ENCODE results near the gene CDC25B. TPM values are rescaled to one million over a fixed set of nuclear protein-coding genes. Genes with fewer than 3 reads are reported as not detected.
"Not testable (repeated sequence)": the region's sequence is repeated elsewhere in the genome, so short reads cannot be mapped to it uniquely, and the experiment has no call there.

CDC25B gene
- total RNA-seq, 2 donors from 2014 or later = 72.9 to 168 TPM

DNA sequence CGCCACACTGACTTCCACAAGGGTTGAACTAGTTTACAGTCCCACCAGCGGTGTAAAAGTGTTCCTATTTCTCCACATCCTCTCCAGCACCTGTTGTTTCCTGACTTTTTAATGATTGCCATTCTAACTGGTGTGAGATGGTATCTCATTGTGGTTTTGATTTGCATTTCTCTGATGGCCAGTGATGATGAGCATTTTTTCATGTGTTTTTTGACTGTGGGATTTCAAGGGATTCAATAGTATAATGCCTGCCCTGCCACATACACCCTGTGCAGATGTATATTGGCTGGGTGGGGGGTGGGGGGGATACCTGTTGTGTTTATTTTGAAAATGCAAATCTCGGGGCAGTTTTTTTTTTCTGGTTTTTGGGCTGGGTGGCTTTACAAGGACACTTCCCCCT lies 1.9 kb upstream of the CDC25B start:
- peak overlapping the region in 1 of 2 donors; percentile 86 for H3K27ac Mint-ChIP-seq

DNA sequence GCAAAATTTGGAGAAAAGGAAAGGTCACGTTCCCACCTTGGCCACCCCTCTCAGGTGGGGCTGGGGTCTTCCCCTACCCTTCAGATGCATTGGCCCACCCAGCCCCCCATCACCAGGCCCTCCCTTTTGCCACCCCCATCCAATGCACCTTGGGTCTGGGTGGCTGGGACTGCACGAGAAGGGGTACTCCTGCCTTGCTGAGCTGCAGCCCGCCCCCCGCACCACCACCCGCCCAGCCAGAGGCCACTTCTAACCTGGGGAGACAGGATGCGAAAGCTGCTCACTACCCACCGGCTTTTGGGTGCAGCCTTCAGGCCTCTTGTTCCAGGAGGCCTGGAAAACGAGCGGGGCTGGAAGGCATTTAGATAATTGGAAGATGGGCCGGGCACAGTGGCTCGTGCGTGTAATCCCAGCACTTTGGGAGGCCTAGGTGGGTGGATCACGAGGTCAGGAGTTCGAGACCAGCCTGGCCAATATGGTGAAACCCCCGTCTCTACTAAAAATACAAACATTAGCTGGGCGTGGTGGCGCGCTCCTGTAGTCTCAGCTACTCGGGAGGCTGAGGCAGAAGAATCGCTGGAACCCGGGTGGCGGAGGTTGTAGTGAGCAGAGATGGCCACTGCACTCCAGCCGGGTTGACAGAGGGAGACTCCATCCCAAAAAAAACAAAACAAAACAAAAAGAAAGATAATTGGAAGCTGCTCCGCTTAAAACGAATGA lies 1.2 kb upstream of the CDC25B start:
- no peak for ATAC-seq
- Mint-ChIP-seq H3K36me3 (peaks cover 23 to 31% of the 10 kb centered on the region in 2 donors), H3K27ac (peak overlapping the region; percentile 86 to 97), H3K9me3 (no peaks in the 10 kb centered on the region)
- no peak for DNase-seq (ENCODE audit: low spot score in 2 of 2)

More for the DNA sequence above, 1.9 kb upstream of the CDC25B start:
- peaks cover 19 to 26% of the 10 kb centered on the region in 2 donors for H3K36me3 Mint-ChIP-seq
- H3K9me3 Mint-ChIP-seq; ATAC-seq; DNase-seq (ENCODE audit: low spot score in 2 of 2): not testable (repeated sequence)

- Mint-ChIP-seq H3K27ac (peak overlapping the region; percentile 86 to 94), H3K36me3 (peaks cover 31 to 34% of the 10 kb centered on the region in 2 donors), H3K9me3 (no peaks in the 10 kb centered on the region)
- no peak for DNase-seq (ENCODE audit: low spot score in 2 of 2)
- peak in 1 of 2 donors; percentile 2 for ATAC-seq
Observed at GRCh38 chr20:3796477-3797225, 541 bp downstream of the CDC25B start.

DNA sequence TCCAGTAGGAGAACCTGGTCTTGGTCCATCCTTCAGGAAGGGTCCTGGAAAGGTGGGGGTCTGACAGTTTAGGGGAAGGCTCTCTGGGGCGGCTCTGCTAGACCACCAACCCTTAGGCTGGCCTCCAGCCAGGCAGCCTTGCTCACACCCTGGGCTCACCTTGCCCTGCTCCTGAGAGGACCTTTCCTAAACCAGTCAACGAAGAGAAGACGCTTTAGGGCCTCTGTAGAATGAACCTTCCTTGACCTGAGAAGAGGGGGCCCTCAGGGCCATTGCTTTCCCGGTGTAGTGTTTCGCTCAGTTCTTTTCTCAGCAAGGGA lies 1.1 kb downstream of the CDC25B start:
- ATAC-seq (no peak), DNase-seq (ENCODE audit: low spot score in 2 of 2) (no peak)
- H3K27ac Mint-ChIP-seq = peak overlapping the region; percentile 86 to 99
- H3K36me3 Mint-ChIP-seq = peaks cover 35 to 39% of the 10 kb centered on the region in 2 donors
- H3K9me3 Mint-ChIP-seq = no peaks in the 10 kb centered on the region

DNA sequence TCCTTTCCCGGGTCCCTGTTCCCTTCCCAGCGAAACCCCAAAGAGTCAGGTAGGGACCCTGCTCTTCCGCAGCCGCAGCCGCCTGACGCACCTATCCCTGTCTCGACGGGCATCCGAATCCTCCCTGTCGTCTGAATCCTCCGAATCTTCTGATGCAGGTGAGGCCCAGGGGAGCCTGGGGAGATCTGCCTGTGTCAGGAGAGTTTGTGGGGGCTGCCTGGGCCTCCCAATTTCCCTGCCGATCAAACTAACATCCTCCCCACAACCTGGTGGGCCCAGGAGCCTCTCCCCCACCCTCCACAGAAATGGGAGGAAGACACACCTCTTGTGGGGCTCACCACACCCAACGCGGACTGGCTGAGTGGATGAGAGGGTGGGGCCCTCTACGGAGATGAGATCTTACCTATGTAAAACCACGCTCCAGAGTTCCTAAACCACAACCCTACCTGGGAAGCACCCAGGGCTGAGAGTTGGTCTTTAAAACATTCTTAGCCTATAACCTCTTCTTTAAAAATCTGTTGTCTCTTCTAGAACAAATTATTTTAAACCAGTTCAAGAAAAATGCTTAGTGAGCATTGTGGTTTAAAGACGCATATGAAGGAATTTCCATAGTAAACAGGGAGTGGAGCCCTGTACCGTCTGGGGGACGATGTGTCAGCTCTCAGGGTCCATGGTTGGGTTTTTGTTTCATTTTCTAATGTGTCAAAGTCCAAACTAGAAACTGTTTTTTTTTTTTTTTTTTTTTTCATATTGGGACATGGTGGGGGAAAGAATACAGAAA lies 1.7 kb downstream of the CDC25B start:
- Mint-ChIP-seq H3K36me3 (peaks cover 41 to 43% of the 10 kb centered on the region in 2 donors), H3K27ac (peak overlapping the region; percentile 86 to 99), H3K9me3 (no peaks in the 10 kb centered on the region)
- peak; percentile 21 to 22 for ATAC-seq
- no peak for DNase-seq (ENCODE audit: low spot score in 2 of 2)

DNA sequence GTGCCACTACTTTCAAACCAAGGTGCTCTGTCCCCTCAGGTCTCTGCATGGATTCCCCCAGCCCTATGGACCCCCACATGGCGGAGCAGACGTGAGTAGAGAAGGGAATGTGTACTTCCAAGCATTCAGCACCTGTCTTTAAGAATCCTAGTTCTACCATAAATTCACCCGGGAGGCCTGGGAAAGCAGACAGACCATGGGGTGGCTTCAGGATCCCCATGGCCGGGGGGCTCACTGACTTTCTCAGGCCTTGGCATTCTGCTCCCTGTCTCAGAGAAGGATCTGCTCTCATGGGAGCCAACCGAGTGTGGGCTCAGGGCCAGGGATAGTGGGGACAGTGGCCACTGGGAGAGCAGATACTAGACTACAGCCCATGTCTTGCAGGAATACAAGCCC lies 2.3 kb downstream of the CDC25B start:
- Mint-ChIP-seq H3K27ac (peak overlapping the region; percentile 86 to 99), H3K36me3 (peaks cover 44 to 45% of the 10 kb centered on the region in 2 donors), H3K9me3 (no peaks in the 10 kb centered on the region)
- no peak for ATAC-seq
- no peak for DNase-seq (ENCODE audit: low spot score in 2 of 2)

DNA sequence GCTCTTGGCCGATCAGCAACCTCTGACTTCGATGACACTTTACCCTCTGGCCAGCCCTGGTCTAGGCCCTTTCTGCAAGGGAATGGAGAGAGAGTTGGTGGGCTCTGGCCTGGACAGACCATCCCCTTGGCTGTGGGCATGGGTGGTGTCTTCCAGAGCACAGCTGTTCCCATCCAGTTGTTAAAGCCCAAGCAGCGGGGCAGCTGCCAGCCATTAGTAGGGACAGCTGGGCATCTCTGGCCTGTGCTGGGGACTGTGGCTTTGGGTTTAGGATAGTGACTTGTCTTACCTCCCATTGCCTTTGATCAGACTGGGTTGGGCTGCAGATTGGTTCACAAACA lies 2.8 kb downstream of the CDC25B start:
- H3K36me3 Mint-ChIP-seq = peaks cover 45 to 49% of the 10 kb centered on the region in 2 donors
- H3K27ac Mint-ChIP-seq = peak overlapping the region; percentile 86 to 99
- ATAC-seq (no peak), DNase-seq (ENCODE audit: low spot score in 2 of 2) (no peak)
- H3K9me3 Mint-ChIP-seq = no peaks in the 10 kb centered on the region

DNA sequence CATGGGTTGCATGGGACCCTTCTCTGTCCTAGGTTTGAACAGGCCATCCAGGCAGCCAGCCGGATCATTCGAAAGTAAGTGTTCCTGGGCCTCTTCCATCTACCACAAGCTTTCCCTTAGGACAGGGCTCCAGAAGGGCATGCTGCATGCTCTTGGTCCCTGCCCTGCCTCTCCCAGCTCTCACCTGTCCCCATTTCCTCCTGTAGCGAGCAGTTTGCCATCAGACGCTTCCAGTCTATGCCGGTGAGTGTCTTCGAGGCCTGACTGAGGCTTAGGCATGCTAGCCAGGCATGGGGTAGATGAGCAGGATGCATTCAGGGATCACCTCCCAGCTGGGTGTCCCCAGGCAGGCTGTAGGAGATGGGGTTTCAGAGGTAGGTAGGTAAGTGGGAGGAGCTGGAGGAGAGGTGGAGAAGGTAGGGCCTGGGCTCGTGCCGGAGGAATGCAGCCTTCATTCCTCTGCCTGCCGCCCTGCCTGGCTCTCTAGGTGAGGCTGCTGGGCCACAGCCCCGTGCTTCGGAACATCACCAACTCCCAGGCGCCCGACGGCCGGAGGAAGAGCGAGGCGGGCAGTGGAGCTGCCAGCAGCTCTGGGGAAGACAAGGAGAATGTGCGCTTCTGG lies 4.3 kb downstream of the CDC25B start:
- peaks cover 50 to 59% of the 10 kb centered on the region in 2 donors for H3K36me3 Mint-ChIP-seq
- H3K27ac Mint-ChIP-seq = peak overlapping the region; percentile 86 to 92
- ATAC-seq (no peak), DNase-seq (ENCODE audit: low spot score in 2 of 2) (no peak)
- no peaks in the 10 kb centered on the region for H3K9me3 Mint-ChIP-seq

DNA sequence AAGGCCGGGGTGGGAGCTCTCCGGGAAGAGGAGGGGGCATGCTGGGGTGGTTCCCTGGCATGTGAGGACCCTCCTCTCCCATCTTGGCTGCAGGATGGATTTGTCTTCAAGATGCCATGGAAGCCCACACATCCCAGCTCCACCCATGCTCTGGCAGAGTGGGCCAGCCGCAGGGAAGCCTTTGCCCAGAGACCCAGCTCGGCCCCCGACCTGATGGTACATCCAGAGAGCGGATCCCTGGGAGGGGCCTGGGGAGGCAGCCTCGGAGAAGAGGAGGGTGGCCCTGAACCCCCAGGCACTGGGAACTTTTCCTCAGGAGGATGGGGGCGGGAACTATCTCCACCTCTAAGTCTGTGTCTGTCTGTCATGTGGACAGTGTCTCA lies 4.8 kb downstream of the CDC25B start:
- H3K27ac Mint-ChIP-seq = peak overlapping the region in 1 of 2 donors; percentile 86

DNA sequence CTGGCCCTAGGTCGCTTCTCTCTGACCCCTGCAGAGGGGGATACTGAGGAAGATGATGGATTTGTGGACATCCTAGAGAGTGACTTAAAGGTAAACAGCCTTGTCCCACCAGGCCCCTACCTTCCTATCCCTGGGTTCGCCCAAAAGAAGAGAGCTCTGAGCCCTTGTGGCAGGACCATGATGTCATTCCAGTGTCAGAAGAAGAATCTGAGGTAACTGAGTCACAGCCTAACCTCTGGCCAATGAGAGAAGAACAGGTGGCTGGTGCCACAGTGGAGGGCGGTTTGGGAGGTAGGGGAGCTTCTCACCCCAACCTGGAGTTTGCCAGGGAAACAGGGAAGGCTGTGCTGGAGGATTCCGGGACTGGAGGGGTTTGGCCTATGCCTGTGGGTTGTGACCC lies 5.2 kb downstream of the CDC25B start:
- DNase-seq (ENCODE audit: low spot score in 2 of 2) (no peak), ATAC-seq (peak in 1 of 2 donors; percentile 11)
- peak overlapping the region in 1 of 2 donors; percentile 86 for H3K27ac Mint-ChIP-seq
- peaks cover 50 to 68% of the 10 kb centered on the region in 2 donors for H3K36me3 Mint-ChIP-seq
- H3K9me3 Mint-ChIP-seq = no peaks in the 10 kb centered on the region

More for the DNA sequence above, 4.8 kb downstream of the CDC25B start:
- Mint-ChIP-seq H3K9me3 (no peaks in the 10 kb centered on the region), H3K36me3 (peaks cover 50 to 64% of the 10 kb centered on the region in 2 donors)
- ATAC-seq (no peak), DNase-seq (ENCODE audit: low spot score in 2 of 2) (no peak)

- DNase-seq (ENCODE audit: low spot score in 2 of 2) (no peak), ATAC-seq (no peak)
- peaks cover 49 to 66% of the 10 kb centered on the region in 2 donors for H3K36me3 Mint-ChIP-seq
- peak overlapping the region in 1 of 2 donors; percentile 86 for H3K27ac Mint-ChIP-seq
- H3K9me3 Mint-ChIP-seq = no peaks in the 10 kb centered on the region
Observed at GRCh38 chr20:3801846-3802245, 5.7 kb downstream of the CDC25B start.

- ATAC-seq = no peak
- Mint-ChIP-seq H3K36me3 (peaks cover 41 to 58% of the 10 kb centered on the region in 2 donors), H3K27ac (peak overlapping the region; percentile 67 to 86), H3K9me3 (no peaks in the 10 kb centered on the region)
- no peak for DNase-seq (ENCODE audit: low spot score in 2 of 2)
Observed at GRCh38 chr20:3802524-3803239, 6.6 kb downstream of the CDC25B start.

DNA sequence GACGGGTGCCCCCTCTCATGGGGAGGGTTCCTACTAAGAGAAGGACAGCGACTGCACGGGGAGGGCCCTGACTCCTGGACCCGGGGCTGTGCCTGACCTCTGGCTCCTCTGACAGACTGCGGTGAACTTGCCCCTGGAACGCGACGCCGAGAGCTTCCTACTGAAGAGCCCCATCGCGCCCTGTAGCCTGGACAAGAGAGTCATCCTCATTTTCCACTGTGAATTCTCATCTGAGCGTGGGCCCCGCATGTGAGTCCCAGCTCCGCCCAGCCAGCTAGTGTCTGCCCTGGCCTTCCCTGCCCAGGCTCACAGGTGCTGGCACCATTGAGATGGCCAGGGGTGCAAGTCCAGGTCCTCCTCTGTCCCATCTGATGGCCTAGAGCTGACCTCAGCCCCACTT lies 7.2 kb downstream of the CDC25B start:
- Mint-ChIP-seq H3K9me3 (no peaks in the 10 kb centered on the region), H3K36me3 (peaks cover 37 to 52% of the 10 kb centered on the region in 2 donors), H3K27ac (peak overlapping the region in 1 of 2 donors; percentile 72)
- no peak for DNase-seq (ENCODE audit: low spot score in 2 of 2)
- no peak for ATAC-seq

- ATAC-seq = no peak
- Mint-ChIP-seq H3K9me3 (no peaks in the 10 kb centered on the region), H3K36me3 (peaks cover 35 to 46% of the 10 kb centered on the region in 2 donors), H3K27ac (peak overlapping the region; percentile 10 to 72)
- DNase-seq (ENCODE audit: low spot score in 2 of 2) = no peak
Observed at GRCh38 chr20:3803854-3804253, 7.7 kb downstream of the CDC25B start.

DNA sequence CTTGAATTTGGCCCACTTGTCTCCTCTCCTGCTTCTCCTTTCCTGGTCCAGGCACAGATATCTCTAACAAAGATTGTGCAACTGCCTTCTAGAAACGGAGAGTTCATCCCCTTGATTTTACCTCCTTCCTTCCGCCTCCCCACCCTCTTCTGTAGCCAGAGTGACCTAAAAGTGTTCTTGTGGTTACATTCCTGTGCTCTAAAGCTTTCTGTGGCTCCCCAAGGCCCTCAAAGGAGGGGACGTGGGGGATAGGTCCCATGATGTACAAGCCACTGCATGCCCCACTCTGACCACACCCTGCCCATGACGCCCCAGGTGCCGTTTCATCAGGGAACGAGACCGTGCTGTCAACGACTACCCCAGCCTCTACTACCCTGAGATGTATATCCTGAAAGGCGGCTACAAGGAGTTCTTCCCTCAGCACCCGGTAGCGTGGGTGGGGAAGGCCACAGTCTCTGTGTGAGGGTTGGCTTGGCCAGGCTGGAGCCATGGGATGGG lies 8.2 kb downstream of the CDC25B start:
- ATAC-seq (no peak), DNase-seq (ENCODE audit: low spot score in 2 of 2) (no peak)
- Mint-ChIP-seq H3K9me3 (no peaks in the 10 kb centered on the region), H3K36me3 (peaks cover 30 to 42% of the 10 kb centered on the region in 2 donors), H3K27ac (peak overlapping the region; percentile 25 to 72)

DNA sequence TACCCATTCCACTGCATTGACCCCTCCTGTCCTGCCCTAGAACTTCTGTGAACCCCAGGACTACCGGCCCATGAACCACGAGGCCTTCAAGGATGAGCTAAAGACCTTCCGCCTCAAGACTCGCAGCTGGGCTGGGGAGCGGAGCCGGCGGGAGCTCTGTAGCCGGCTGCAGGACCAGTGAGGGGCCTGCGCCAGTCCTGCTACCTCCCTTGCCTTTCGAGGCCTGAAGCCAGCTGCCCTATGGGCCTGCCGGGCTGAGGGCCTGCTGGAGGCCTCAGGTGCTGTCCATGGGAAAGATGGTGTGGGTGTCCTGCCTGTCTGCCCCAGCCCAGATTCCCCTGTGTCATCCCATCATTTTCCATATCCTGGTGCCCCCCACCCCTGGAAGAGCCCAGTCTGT lies 8.7 kb downstream of the CDC25B start:
- H3K27ac Mint-ChIP-seq = peak overlapping the region in 1 of 2 donors; percentile 62
- ATAC-seq (no peak), DNase-seq (ENCODE audit: low spot score in 2 of 2) (no peak)
- H3K9me3 Mint-ChIP-seq = no peaks in the 10 kb centered on the region
- H3K36me3 Mint-ChIP-seq = peaks cover 27 to 38% of the 10 kb centered on the region in 2 donors
